HG03457 (cell line): ENCODE data around the gene IZUMO2.
"Not testable (repeated sequence)": the region's sequence is repeated elsewhere in the genome, so short reads cannot be mapped to it uniquely, and the experiment has no call there.

Experiments
- ATAC-seq: cut with Tn5 transposase; IDR thresholded peaks from one replicate; pipeline ENCODE4 v1.9.1; 2021; ENCODE audit warnings: moderate number of reproducible peaks; ENCODE audit not compliant: unreplicated experiment

IZUMO2 gene

DNA sequence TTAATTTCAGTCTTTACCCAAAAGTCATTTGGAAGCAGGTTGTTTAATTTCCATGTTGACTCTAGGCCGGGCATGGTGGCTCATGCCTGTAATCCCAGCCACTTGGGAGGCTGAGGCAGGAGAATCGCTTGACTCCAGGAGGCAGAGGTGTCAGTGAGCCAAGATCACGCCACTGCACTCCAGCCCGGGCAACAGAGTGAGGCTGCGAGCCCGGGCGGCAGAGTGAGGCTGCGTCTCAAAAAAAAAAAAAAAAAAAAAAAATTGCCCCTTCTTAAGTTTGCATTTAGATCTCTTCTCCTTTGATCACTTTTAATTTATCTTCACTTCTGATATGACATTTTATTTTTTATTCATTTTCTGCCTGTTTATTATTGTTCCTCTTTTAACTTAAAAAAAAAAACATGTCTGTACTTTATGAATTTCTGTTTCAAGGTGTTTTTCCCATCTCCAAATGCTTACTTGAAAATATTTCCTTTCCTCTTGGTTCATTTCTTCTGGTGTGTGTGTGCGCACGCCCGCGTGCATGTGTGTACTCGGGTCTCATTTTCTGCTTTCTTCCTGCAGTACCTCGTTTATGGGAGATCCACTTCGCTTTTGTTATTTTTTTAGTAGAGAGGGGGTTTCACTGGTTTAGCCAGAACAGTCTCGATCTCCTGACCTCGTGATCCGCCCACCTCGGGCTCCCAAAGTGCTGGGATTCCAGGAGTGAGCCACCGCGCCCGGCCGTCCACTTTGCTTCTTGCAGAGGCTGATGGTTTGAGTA, 26.3 kb downstream of the IZUMO2 start:
- not testable (repeated sequence) for ATAC-seq

DNA sequence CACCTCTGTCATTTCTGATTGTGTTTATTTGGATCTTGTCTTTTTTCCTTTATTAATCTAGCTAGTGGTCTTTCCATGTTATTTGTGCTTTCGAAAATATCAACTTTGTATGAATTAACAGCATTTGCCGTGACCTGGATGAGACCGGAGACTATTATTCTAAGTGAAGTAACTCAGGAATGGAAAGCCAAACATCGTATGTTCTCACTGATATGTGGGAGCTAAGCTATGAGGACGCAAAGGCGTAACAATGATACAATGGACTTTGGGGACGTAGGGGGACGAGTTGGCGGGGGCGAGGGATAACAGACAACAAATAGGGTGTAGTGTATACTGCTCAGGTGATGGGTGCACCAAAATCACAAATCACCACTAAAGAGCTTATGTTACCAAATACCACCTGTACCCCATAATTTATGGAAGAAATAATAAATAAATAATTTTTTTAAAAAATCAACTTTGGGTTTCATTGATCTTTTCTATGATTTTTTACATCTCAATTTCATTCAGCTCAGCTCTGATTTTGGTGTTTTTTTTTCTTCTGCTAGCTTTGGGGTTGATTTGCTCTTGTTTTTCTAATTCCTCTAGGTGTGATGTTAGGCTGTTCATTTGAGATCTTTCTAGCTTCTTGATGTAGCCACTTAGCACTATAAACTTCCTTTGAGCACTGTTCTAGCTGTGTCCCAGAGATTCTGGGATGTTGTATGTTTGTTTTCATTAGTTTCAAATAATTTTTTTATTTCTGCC, 27.1 kb downstream of the IZUMO2 start:
- not testable (repeated sequence) for ATAC-seq

DNA sequence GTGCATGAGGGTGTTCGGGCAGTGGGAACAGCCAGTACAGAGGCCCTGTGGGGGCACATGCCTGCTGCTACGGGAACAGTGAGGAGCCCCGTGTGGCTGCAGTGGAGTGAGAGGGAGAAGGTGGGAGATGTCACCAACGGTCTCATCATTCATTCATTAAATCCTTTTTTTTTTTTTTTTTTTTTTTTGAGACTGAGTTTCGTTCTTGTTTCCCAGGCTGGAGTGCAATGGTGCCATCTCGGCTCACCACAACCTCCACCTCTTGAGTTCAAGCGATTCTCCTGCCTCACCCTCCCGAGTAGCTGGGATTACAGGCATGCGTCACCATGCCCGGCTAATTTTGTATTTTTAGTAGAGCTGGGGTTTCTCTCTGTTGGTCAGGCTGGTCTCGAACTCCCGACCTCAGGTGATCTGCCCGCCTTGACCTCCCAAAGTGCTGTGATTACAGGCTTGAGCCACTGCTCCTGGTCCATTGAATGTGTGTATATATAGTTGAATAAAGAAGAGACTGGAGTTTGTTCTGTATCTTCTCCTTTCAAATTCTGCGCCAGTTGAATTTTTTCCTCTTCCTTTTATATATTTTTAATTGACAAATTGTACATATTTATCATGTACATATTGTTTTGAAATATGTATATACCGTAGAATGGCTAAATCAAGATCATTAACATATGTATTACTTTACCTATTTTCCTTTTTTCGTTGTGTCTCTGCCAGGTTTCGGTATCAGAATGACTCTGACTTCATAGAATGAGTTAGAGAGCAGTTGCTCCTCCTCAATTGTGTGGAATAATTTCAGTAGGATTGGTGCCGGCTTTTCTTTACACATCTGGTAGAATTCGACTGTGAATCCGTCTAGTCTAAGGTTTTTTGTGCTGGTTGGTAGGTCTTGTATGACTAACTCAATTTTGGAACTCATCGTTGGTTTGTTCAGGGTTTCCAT, 28.0 kb downstream of the IZUMO2 start:
- not testable (repeated sequence) for ATAC-seq

DNA sequence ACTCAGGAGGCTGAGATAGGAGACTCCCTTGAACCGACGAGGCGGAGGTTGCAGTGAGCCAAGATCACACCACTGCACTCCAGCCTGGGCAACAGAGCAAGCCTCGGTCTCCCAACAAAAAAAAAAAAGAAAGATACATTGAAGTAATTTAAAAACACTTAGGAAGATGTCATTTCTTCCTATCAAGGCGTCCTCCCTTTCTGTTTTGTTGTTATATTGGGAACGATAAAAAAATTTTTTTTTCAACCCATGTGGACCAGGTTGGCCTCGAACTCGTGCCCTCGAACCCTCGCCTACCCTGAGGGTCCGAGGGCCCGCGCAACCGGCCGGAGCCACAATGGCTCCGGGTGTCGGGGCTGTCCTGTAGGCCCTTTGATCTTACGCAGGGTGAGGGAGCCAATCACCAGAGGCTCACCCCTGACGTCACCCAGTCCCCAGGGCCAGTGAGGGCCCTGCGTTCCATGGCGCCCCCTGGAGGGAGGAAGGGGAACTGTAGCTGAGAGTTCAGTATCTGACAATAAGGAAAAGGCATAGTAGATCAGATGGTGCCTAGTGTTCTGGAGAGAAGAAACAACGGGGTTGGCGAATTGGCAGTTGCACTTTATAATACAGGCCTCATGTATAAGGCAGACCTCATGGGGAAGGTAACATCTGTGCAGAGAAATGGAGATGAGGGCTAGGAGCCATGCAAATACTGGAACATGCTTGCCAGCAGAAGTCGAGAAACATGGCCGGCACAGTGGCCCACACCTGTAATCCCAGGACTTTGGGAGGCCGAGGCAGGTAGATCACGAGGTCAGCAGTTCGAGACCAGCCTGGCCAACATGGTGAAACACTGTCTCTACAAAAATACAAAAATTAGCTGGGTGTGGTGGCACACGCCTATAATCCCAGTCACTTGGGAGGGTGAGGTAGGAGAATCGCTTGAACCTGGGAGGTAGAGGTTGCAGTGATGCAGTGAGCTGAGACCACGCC, 29.3 kb downstream of the IZUMO2 start:
- not testable (repeated sequence) for ATAC-seq

GRCh38 chr19:50104012-50104411, 59.1 kb downstream of the IZUMO2 start:
- not testable (repeated sequence) for ATAC-seq

DNA sequence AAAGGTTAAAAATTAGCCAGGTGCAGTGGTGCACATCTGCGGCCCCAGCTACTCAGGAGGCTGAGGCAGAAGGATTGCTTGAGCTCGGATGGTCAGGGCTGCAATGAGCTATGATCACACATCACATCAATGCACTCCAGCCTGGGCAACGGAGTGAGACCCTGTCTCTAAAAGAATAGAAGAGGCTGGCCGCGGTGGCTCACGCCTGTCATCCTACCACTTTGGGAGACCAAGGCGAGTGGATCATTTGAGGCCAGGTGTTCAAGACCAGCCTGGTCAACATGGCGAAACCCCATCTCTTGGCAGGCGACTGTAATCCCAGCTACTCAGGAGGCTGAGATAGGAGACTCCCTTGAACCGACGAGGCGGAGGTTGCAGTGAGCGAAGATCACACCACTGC, 59.7 kb downstream of the IZUMO2 start:
- not testable (repeated sequence) for ATAC-seq
